ENCODE results near the gene ALDH3B2.
"Not testable (repeated sequence)": the region's sequence is repeated elsewhere in the genome, so short reads cannot be mapped to it uniquely, and the experiment has no call there.

The ALDH3B2 gene

DNA sequence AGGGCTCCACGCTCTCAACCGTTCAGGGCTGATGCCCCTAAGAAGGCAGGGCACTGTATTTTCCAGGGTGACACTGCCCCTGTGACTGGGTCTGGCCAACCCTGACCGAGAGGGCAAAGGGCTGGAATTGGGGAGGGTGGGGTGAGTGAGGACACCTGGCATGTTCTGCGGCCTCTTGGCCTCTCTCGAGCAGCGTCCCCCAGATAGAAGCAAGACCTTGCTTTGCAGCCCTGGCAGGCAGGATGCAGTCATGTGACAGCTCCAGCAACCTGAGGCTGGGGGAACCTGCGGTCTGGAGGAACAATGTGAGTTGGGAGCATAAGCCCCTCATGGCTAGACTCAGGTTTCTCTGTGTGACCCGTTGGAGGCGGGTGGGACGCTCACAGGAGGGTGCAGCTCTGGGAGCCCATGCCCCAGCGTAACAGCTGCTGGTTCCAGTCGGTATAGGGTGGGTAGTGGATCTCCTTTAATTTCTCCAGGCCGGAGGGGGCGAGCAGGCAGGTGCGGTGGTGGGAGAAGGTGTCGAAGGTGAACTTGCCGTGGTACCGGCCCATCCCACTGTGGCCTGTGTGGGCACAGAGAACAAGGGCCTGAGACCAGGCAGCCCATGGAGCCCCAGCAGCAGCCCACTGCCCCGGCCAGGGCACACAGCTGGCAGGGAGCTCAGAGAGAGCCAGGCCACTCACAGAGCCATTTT is 11.4 kb downstream of the ALDH3B2 start:
- DNase-seq (ENCODE audit: low spot score), result no peak

- no peak for DNase-seq (ENCODE audit: low spot score)
Observed at GRCh38 chr11:67662142-67662834, 12.1 kb downstream of the ALDH3B2 start.

GRCh38 chr11:67660752-67661151 is 13.7 kb downstream of the ALDH3B2 start:
- not testable (repeated sequence) for DNase-seq (ENCODE audit: low spot score)

DNA sequence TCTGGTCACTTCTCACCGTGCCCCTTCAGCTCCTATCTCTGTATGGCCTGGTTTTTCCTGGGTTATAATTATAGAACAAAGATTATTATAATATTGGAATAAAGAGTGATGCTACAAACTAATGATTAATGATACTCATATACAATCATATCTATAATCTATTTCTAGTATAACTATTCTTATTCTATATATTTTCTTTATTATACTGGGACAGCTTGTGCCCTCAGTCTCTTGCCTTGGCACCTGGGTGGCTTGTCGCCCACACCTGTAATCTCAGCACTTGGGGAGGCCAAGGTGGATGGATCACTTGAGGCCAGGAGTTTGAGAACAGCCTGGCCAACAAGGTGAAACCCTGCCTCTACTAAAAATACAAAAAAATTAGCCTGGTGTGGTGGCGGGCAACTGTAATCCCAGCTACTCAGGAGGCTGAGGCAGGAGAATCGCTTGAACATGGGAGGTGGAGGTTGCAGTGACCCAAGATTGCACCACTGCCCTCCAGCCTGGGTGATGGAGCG is 14.7 kb downstream of the ALDH3B2 start:
- DNase-seq (ENCODE audit: low spot score), result not testable (repeated sequence)

DNA sequence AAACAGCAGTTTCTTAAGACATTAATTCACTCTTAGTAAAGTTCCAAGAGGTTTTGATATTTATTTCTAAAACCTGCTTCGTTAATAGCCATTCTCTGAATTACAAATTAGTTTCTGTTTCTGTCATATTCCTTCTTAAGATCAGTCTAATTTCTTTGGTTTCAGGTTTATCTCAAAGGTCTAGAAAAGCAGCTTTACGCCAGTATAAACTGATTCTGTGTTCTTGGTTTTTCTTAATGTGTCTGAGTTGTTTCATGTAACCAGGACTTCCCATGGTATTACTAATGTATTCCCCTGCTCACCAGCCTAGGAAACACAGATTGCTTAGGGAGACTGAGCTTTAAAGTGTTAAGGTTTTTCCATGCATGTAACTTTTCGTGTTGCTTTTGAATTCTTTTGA is 17.1 kb downstream of the ALDH3B2 start:
- no peak for DNase-seq (ENCODE audit: low spot score)

DNA sequence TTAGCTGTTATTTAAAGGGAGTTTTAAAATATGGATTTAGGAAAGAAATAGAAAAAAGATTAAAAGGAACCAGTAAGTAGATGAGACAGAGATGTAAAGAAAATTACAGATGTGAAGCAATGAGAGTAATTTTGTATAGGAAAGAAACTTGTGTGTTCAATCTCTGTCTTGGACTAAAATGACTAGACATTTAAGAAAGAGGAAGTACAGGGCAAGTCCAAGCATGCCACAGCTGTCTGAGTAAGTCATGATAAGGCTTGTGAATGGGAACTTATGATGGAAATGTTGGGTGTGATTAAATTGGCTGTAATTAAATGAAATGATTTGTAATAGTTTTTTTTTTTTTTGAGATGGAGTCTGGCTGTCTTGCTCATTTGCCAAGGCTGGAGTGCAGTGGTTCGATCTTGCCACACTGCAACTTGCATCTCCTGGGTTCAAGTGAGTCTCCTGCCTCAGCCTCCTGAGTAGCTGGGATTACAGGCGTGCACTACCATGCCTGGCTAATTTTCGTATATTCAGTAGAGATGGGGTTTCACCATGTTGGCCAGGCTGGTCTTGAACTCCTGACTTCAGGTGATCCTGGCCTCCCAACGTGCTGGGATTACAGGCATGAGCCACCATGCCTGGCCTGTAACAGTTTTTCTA is 18.0 kb downstream of the ALDH3B2 start:
- DNase-seq (ENCODE audit: low spot score), result no peak

DNA sequence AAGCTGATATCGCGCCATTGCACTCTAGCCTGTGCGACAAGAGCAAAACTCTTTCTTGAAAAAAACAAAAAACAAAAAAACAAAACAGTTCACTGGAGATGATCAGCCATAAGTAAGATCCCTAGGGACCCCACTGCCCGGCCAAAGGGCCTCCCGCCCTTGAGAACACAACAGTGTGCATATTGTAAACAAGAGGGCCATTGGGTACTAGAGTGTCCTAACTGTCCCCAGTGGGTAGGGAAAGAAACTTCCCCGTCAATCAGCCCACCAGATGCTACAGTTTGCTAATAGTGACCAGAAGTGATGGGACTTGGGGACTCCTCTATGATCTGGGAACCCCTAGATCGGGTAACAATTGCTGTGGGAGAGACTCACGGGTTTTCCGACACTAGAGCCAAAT is 20.2 kb downstream of the ALDH3B2 start:
- no peak for DNase-seq (ENCODE audit: low spot score)

DNA sequence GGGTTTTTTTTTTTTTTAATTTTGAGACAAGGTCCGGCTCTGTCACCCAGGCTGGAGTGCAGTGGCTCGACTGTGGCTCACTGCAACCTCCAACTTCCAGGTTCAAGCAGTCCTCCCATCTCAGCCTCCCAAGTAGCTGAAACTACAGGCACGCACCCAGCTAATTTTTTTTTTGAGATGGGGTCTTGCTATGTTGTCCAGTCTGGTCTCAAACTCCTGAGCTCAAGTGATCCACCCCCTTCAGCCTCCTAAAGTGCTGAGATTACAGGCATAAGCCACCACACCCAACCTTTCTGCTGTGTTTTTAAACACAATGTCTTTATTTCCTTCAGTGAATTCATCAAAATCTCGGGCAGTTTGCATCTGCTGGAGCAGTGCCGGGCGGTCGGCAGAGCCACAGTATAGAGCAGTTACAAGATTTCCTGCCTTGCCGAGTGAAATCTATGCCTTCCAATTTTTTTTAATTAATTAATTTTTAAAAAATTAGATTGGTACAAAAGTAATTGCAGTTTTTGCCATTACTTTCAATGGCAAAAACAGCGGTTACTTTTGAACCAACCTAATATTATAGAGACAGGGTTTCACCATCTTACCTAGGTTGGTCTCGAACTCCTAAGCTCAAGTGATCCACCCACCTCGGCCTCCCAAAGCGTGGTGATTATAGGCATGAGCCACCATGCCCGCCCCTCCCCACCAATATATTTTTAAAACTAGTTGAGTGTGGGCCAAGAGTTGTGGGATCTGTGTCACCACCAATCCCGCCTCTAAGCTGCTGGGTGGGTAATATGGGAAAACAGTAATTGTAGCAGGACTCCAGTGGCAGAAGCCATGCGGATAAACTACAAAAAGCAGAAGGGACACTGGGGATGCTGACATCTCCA is 21.2 kb downstream of the ALDH3B2 start:
- no peak for DNase-seq (ENCODE audit: low spot score)

GRCh38 chr11:67651976-67652781 is 22.2 kb downstream of the ALDH3B2 start:
- no peak for DNase-seq (ENCODE audit: low spot score)

GRCh38 chr11:67649634-67650510 is 24.6 kb downstream of the ALDH3B2 start:
- DNase-seq (ENCODE audit: low spot score), result no peak

GRCh38 chr11:67648796-67649613 is 25.4 kb downstream of the ALDH3B2 start:
- no peak for DNase-seq (ENCODE audit: low spot score)

DNA sequence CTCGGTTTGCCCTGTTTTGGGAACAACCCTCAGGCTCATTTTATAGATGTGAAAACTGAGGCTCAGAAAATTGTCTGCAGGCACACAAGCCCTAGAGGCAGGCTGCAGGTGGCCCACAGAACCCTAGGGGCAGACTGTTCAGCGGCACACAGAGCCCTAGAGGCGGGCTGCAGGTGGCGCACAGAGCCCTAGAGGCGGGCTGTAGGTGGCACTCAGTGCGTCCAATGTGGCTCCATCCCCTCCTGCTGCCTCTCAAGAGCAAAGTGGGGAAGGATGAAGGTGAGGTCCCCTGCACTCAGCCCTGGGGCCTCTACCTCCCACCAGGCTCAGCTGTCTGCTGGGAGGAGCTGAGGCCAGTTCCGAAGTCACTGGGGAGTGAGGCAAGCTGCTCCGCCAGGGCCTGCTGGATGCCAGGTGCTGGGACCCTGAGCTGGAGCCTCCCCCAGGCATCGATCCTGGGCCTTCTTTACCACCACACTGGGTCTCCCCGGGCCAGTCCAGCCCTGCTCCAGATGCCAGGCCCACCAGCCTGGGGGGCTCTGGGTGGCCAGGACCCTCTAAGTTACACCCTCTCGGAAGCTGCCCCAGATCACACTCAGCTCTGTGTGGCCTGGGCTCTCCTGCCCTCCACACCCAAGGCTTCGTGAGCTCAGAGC is 26.2 kb downstream of the ALDH3B2 start:
- peak; percentile 41 for DNase-seq (ENCODE audit: low spot score)

GRCh38 chr11:67647471-67647870 is 27.0 kb downstream of the ALDH3B2 start:
- no peak for DNase-seq (ENCODE audit: low spot score)

DNA sequence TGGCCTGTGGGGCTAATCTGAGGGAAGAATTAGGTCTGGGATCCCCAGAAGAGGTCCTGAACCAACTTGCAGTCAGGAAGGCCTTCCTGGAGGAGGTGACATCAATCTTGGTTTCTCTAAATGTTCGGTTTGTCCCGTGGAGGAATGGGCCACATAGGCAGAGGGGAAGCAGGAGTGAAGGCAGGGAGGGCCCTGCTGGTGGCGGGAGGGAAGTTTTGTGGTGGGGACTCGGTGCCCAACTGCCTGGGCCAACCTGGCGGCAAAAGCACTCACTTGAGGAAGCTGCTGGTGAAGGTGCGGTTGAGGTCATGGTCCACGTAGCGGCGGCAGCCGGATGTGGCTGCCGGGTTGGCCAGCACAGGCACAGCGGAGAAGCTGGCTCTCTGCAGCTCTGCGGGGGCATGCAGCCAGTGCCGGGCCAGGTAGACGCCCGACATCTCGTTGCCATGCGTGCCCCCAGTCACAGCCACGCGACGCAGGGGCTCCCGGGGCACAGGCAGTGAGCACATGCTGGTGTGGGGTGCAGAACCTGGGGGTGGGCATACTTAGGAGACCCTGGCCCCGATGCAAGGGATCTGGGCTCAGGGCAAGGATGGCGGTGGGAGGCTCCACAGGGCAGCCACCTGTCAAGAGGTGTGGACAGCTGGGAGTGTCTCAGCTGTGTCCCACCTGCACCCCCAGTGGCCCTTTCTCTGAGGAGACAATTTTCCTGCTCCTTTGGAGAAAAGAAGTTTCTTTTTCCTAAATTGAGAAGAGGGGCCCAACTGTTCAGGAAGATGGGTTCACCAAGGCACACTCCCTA is 27.7 kb downstream of the ALDH3B2 start:
- DNase-seq (ENCODE audit: low spot score), result no peak

- no peak for DNase-seq (ENCODE audit: low spot score)
Observed at GRCh38 chr11:67645521-67646461, 28.6 kb downstream of the ALDH3B2 start.
